H1 (cell line): Measurements from ENCODE around the gene JAG1. TPM values are rescaled to one million over a fixed set of nuclear protein-coding genes. Genes with fewer than 3 reads are reported as not detected.

Source experiments
- BCL11A ChIP-seq, 2 experiments: IDR thresholded peaks; one replicate each; pipeline ENCODE4 v1.6.1; 2011; ENCODE audit warnings: low read depth in 2 of 2, low read length in 2 of 2, mild to moderate bottlenecking in 2 of 2
- polyA plus RNA-seq, 7 experiments: library from polyadenylated mRNA; depleted of rRNA in 3 of 7; stranded (reverse) in 5 of 7; unstranded in 2 of 7; fragments of >200 nt in 5 of 7; fragments of 200-250 nt in 2 of 7; gene quantifications; 1 replicate in 5 of 7; 2 replicates in 1 of 7; 4 replicates in 1 of 7; pipeline versions ENCODE4 v1.2.1 to v1.2.3, GENCODE V29; 2011 to 2013; ENCODE audit warnings: missing spikeins in 2 of 7, mixed read lengths in 2 of 7
- total RNA-seq: library from RNA; stranded (reverse); fragmentation: NEBNext Ultra II Directional; extraction: Animal tissue kit (Norgen Biotek cat#: 25700); gene quantifications from 2 replicates; pipeline ENCODE4 v1.2.1, GENCODE V29; 2021
- TF ChIP-seq, protein P1 (sequence below): IDR thresholded peaks from 2 replicates; pipeline ENCODE4 v1.6.1; 2012; ENCODE audit warnings: inconsistent platforms

The JAG1 gene
- total and polyA plus RNA-seq, 2 of the 8 experiments (the other 6 are each of a cell fraction or from before 2014, with no cell fraction given), result 13.5 to 27.3 TPM

DNA sequence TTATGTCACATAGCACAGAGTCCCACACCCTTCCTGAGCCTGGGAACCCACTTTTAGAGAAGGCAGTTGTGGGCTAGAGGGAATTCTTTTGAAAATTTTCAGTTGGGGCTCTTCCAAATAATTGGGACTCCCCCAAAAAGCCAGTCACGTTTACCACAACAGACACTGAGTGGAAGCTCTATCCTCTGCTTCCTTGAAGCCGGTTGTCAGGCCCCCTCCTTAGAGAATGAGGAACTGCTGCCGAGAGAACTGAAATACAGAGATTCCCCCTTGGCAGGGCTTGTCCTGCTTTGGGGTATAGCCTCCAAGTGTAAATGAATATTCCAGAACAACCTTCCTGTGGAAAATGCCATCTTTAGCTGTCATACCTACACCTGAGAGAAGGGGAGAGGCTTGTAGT is 2.7 kb upstream of the JAG1 start (continued):
- TF ChIP-seq, protein P1, sequence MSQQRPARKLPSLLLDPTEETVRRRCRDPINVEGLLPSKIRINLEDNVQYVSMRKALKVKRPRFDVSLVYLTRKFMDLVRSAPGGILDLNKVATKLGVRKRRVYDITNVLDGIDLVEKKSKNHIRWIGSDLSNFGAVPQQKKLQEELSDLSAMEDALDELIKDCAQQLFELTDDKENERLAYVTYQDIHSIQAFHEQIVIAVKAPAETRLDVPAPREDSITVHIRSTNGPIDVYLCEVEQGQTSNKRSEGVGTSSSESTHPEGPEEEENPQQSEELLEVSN, result no peak
- no peak for TF ChIP-seq BCL11A (IDR thresholded peaks at IDR 0.05; ENCODE audit: low read depth in 2 of 2, low read length in 2 of 2)
